Measurements from ENCODE around the gene WEE1. TPM values are rescaled to one million over a fixed set of nuclear protein-coding genes. Genes with fewer than 3 reads are reported as not detected.

Gene WEE1
- total RNA-seq, 1 experiment from 2014 or later, result 67.9 TPM

DNA sequence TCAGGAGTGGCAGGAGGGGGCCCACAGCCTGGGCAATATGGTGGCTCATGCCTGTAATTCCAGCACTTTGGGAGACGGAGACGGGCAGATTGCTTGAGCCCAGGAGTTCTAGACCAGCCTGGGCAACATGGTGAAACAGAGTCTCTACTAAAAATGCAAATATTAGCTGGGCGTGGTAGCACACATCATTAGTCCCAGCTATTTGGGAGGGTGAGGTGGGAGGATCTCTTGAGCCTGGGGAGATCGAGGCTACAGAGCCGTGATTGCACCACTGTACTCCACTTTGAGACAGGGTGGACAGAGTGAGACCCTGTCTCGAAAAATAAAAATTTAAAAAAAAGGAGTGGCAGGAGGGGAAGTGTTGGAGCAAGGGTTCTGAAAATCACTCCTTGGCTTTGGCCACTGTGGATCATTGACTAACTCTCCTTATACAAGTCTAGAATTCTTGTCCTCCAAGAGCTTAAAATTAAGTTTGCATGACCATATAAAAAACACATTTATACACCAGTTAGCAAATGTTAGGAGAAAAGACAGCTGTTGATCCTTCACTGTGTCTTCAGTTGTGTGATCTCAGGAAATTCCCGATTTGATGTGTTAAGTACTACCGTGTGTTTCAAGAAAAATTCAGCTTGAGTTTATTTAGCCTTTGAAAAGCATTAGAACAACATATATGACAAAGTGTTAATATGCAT is 2.3 kb upstream of the WEE1 start:
- ChIA-PET POLR2A (interaction anchor here (0.6 to 1.2 kb wide), 2 partner anchors 42 to 110 kb away, joined by 3 to 6 read pairs; partner anchors contain the start of gene ZNF143), CTCF (no interaction called here)
- ATAC-seq (no peak), DNase-seq (ENCODE audit: low read depth, low spot score) (no peak)
- TF ChIP-seq SIN3A (IDR thresholded peaks at IDR 0.05; ENCODE audit: borderline replicate concordance, insufficient read depth, low read depth, low read length), result no peak
- Histone ChIP-seq H3K4me3 (ENCODE audit: low read depth in 2 of 2, low read length in 2 of 2) (no peak overlapping the region; a peak in 1 of 4 replicates), H3K27ac (ENCODE audit: low read length) (peak overlapping the region; percentile 96), H3K9me3 (ENCODE audit: control insufficient read depth, insufficient read depth, low read depth, low read length) (no peaks in the 10 kb centered on the region), H3K4me1 (ENCODE audit: control insufficient read depth, insufficient read depth, low read length) (peaks cover 48% of the 10 kb centered on the region), H3K36me3 (ENCODE audit: control insufficient read depth, insufficient read depth, low read length) (peaks cover 7% of the 10 kb centered on the region), H3K27me3 (ENCODE audit: control insufficient read depth, insufficient read depth, low read length) (no peaks in the 10 kb centered on the region)
- no TSS peak for BruUV-seq (replicated peaks)
- intact Hi-C loops (cut with micrococcal nuclease; ENCODE audit: unreplicated experiment), result loop anchor here (10.0 kb wide), 1 partner anchor 734 kb away; the partner anchor contains the start of gene ADM
- in situ Hi-C loops (cut with HindIII; ENCODE audit: low pct_unique_long_range_greater_than_20kb, low sequenced_read_pairs), result no loop called here

DNA sequence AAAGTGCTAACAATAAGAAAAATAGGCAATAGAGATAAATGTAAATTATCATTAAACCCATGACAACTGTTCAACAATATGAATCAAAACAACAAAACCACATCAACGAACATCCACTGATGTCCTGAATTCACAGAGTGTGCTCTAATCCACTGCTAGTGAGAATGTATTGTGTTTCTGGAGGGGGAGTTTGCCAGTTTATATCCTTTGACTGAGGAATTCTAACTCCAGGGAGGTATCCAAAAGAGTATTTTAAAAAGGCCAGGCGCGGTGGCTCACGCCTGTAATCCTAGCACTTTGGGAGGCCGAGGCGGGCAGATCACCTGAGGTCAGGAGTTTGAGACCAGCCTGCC is 1.7 kb upstream of the WEE1 start:
- in situ Hi-C loops (cut with HindIII; ENCODE audit: low pct_unique_long_range_greater_than_20kb, low sequenced_read_pairs) (no loop called here), intact Hi-C loops (cut with micrococcal nuclease; ENCODE audit: unreplicated experiment) (loop anchor here (10.0 kb wide), 1 partner anchor 733 kb away; the partner anchor contains the start of gene ADM)
- Histone ChIP-seq H3K9me3 (ENCODE audit: control insufficient read depth, insufficient read depth, low read depth, low read length) (no peaks in the 10 kb centered on the region), H3K4me3 (ENCODE audit: low read depth in 2 of 2, low read length in 2 of 2) (peak overlapping the region; percentile 61 to 85), H3K4me1 (ENCODE audit: control insufficient read depth, insufficient read depth, low read length) (peaks cover 48% of the 10 kb centered on the region), H3K27ac (ENCODE audit: low read length) (peak overlapping the region; percentile 96), H3K36me3 (ENCODE audit: control insufficient read depth, insufficient read depth, low read length) (peaks cover 12% of the 10 kb centered on the region), H3K27me3 (ENCODE audit: control insufficient read depth, insufficient read depth, low read length) (no peaks in the 10 kb centered on the region)
- BruUV-seq (replicated peaks), result no TSS peak
- DNase-seq (ENCODE audit: low read depth, low spot score), result no peak
- TF ChIP-seq, protein P1, sequence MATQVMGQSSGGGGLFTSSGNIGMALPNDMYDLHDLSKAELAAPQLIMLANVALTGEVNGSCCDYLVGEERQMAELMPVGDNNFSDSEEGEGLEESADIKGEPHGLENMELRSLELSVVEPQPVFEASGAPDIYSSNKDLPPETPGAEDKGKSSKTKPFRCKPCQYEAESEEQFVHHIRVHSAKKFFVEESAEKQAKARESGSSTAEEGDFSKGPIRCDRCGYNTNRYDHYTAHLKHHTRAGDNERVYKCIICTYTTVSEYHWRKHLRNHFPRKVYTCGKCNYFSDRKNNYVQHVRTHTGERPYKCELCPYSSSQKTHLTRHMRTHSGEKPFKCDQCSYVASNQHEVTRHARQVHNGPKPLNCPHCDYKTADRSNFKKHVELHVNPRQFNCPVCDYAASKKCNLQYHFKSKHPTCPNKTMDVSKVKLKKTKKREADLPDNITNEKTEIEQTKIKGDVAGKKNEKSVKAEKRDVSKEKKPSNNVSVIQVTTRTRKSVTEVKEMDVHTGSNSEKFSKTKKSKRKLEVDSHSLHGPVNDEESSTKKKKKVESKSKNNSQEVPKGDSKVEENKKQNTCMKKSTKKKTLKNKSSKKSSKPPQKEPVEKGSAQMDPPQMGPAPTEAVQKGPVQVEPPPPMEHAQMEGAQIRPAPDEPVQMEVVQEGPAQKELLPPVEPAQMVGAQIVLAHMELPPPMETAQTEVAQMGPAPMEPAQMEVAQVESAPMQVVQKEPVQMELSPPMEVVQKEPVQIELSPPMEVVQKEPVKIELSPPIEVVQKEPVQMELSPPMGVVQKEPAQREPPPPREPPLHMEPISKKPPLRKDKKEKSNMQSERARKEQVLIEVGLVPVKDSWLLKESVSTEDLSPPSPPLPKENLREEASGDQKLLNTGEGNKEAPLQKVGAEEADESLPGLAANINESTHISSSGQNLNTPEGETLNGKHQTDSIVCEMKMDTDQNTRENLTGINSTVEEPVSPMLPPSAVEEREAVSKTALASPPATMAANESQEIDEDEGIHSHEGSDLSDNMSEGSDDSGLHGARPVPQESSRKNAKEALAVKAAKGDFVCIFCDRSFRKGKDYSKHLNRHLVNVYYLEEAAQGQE (IDR thresholded peaks at IDR 0.05; ENCODE audit: insufficient read depth in 1 of 2, low read depth in 2 of 2, low read length in 1 of 2), result no peak
- TF ChIP-seq POLR2AphosphoS5 (IDR thresholded peaks at IDR 0.05; ENCODE audit: low read depth, low read length), result peak; percentile 33; the same call in 1 of the 2 replicates
- ATAC-seq, result no peak
- CTCF ChIA-PET, result no interaction called here
- POLR2A ChIA-PET, result interaction anchor here (1.2 kb wide), 1 partner anchor 111 kb away, joined by 6 read pairs; the partner anchor contains the start of gene ZNF143

DNA sequence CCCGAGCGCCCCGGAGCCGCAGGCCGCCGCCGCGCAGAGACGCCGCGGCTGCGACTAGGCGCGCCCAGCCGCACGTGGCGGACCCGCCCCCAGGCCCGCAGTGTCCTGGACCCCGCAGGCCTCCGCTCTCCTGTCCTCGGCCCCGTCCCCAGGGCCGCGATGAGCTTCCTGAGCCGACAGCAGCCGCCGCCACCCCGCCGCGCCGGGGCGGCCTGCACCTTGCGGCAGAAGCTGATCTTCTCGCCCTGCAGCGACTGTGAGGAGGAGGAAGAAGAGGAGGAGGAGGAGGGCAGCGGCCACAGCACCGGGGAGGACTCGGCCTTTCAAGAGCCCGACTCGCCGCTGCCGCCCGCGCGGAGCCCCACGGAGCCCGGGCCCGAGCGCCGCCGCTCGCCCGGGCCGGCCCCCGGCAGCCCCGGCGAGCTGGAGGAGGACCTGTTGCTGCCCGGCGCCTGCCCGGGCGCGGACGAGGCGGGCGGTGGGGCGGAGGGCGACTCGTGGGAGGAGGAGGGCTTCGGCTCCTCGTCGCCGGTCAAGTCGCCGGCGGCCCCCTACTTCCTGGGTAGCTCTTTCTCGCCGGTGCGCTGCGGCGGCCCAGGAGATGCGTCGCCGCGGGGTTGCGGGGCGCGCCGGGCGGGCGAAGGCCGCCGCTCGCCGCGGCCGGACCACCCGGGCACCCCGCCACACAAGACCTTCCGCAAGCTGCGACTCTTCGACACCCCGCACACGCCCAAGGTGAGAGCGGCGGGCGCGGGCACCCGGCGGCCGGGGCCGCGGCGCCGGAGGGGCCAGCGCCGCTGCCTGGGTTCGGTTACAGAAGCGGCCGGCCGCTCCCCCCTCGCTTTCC is 528 bp downstream of the WEE1 start:
- no peaks in the 10 kb centered on the region for H3K9me3 ChIP-seq (ENCODE audit: control insufficient read depth, insufficient read depth, low read depth, low read length)
- ChIA-PET POLR2A (interaction anchor here (0.7 to 1.8 kb wide), 7 partner anchors 10 to 736 kb away, joined by 4 to 20 read pairs (median 7); partner anchors contain the start of gene ZNF143), CTCF (interaction anchor here (1.3 kb wide), 1 partner anchor 39 kb away, joined by 4 read pairs; no protein-coding TSS in a partner anchor)
- TF ChIP-seq, protein P2, sequence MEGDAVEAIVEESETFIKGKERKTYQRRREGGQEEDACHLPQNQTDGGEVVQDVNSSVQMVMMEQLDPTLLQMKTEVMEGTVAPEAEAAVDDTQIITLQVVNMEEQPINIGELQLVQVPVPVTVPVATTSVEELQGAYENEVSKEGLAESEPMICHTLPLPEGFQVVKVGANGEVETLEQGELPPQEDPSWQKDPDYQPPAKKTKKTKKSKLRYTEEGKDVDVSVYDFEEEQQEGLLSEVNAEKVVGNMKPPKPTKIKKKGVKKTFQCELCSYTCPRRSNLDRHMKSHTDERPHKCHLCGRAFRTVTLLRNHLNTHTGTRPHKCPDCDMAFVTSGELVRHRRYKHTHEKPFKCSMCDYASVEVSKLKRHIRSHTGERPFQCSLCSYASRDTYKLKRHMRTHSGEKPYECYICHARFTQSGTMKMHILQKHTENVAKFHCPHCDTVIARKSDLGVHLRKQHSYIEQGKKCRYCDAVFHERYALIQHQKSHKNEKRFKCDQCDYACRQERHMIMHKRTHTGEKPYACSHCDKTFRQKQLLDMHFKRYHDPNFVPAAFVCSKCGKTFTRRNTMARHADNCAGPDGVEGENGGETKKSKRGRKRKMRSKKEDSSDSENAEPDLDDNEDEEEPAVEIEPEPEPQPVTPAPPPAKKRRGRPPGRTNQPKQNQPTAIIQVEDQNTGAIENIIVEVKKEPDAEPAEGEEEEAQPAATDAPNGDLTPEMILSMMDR (IDR thresholded peaks at IDR 0.05), result no peak
- TF ChIP-seq, protein P1 (IDR thresholded peaks at IDR 0.05; ENCODE audit: insufficient read depth in 1 of 2, low read depth in 2 of 2, low read length in 1 of 2), result 0 out of 4 replicates have a peak, but pooled peaks of 1 of the 2 experiments have one; percentile 45
- TF ChIP-seq SIN3A (IDR thresholded peaks at IDR 0.05; ENCODE audit: borderline replicate concordance, insufficient read depth, low read depth, low read length), result peak; percentile 80
- peak overlapping the region; percentile 99 for H3K27ac ChIP-seq (ENCODE audit: low read length)
- intact Hi-C loops (cut with micrococcal nuclease; ENCODE audit: unreplicated experiment), result loop anchor here (10.0 kb wide), 1 partner anchor 731 kb away; the partner anchor contains the start of gene ADM
- peaks cover 47% of the 10 kb centered on the region for H3K4me1 ChIP-seq (ENCODE audit: control insufficient read depth, insufficient read depth, low read length)
- H3K27me3 ChIP-seq (ENCODE audit: control insufficient read depth, insufficient read depth, low read length), result no peaks in the 10 kb centered on the region
- DNase-seq (ENCODE audit: low read depth, low spot score), result no peak
- in situ Hi-C loops (cut with HindIII; ENCODE audit: low pct_unique_long_range_greater_than_20kb, low sequenced_read_pairs), result no loop called here
- H3K4me3 ChIP-seq (ENCODE audit: low read depth in 2 of 2, low read length in 2 of 2), result peak overlapping the region; percentile 85 to 87
- BruUV-seq (replicated peaks), result no TSS peak
- peak; percentile 55 for ATAC-seq
- H3K36me3 ChIP-seq (ENCODE audit: control insufficient read depth, insufficient read depth, low read length), result peaks cover 32% of the 10 kb centered on the region
